ENCODE measurements around the gene FGF22.

FGF22 gene

GRCh38 chr19:609004-609346 lies 30.7 kb upstream of the FGF22 start:
- Histone ChIP-seq H3K27ac (ENCODE audit: low read length) (no peak overlapping the region), H3K27me3 (ENCODE audit: low read depth, low read length) (no peaks in the 10 kb centered on the region), H3K4me1 (ENCODE audit: control insufficient read depth in 1 of 2, insufficient read depth in 2 of 2, low read length in 2 of 2) (peaks cover 0 to 8% of the 10 kb centered on the region in 2 donors), H3K9me3 (ENCODE audit: control insufficient read depth in 1 of 2, low read length in 2 of 2) (no peaks in the 10 kb centered on the region), H3K36me3 (ENCODE audit: control insufficient read depth in 1 of 2, insufficient read depth in 2 of 2, low read length in 2 of 2) (no peaks in the 10 kb centered on the region), H3K4me3 (ENCODE audit: low read depth in 1 of 2, low read length in 2 of 2) (no peak overlapping the region)

- no peak overlapping the region for H3K27ac ChIP-seq (ENCODE audit: low read length)
- H3K4me3 ChIP-seq (ENCODE audit: low read depth in 1 of 2, low read length in 2 of 2), result no peak overlapping the region
- H3K36me3 ChIP-seq (ENCODE audit: control insufficient read depth in 1 of 2, insufficient read depth in 2 of 2, low read length in 2 of 2), result no peaks in the 10 kb centered on the region
- no peaks in the 10 kb centered on the region for H3K9me3 ChIP-seq (ENCODE audit: control insufficient read depth in 1 of 2, low read length in 2 of 2)
- H3K27me3 ChIP-seq (ENCODE audit: low read depth, low read length), result no peaks in the 10 kb centered on the region
- peaks cover 0 to 8% of the 10 kb centered on the region in 2 donors for H3K4me1 ChIP-seq (ENCODE audit: control insufficient read depth in 1 of 2, insufficient read depth in 2 of 2, low read length in 2 of 2)
Observed at GRCh38 chr19:610071-610800, 29.4 kb upstream of the FGF22 start.

GRCh38 chr19:610801-611480 lies 28.7 kb upstream of the FGF22 start:
- Histone ChIP-seq H3K36me3 (ENCODE audit: control insufficient read depth in 1 of 2, insufficient read depth in 2 of 2, low read length in 2 of 2) (no peaks in the 10 kb centered on the region), H3K9me3 (ENCODE audit: control insufficient read depth in 1 of 2, low read length in 2 of 2) (no peaks in the 10 kb centered on the region), H3K4me3 (ENCODE audit: low read depth in 1 of 2, low read length in 2 of 2) (no peak overlapping the region), H3K4me1 (ENCODE audit: control insufficient read depth in 1 of 2, insufficient read depth in 2 of 2, low read length in 2 of 2) (peaks cover 0 to 12% of the 10 kb centered on the region in 2 donors), H3K27me3 (ENCODE audit: low read depth, low read length) (no peaks in the 10 kb centered on the region), H3K27ac (ENCODE audit: low read length) (no peak overlapping the region)

- Histone ChIP-seq H3K27ac (ENCODE audit: low read length) (no peak overlapping the region), H3K4me1 (ENCODE audit: control insufficient read depth in 1 of 2, insufficient read depth in 2 of 2, low read length in 2 of 2) (peaks cover 0 to 12% of the 10 kb centered on the region in 2 donors), H3K36me3 (ENCODE audit: control insufficient read depth in 1 of 2, insufficient read depth in 2 of 2, low read length in 2 of 2) (no peaks in the 10 kb centered on the region), H3K9me3 (ENCODE audit: control insufficient read depth in 1 of 2, low read length in 2 of 2) (no peaks in the 10 kb centered on the region), H3K27me3 (ENCODE audit: low read depth, low read length) (no peaks in the 10 kb centered on the region), H3K4me3 (ENCODE audit: low read depth in 1 of 2, low read length in 2 of 2) (no peak overlapping the region)
Observed at GRCh38 chr19:611481-611868, 28.2 kb upstream of the FGF22 start.

- Histone ChIP-seq H3K27me3 (ENCODE audit: low read depth, low read length) (no peaks in the 10 kb centered on the region), H3K27ac (ENCODE audit: low read length) (no peak overlapping the region), H3K4me1 (ENCODE audit: control insufficient read depth in 1 of 2, insufficient read depth in 2 of 2, low read length in 2 of 2) (peaks cover 0 to 15% of the 10 kb centered on the region in 2 donors)
Observed at GRCh38 chr19:612941-613340, 26.7 kb upstream of the FGF22 start.

GRCh38 chr19:613732-614567 lies 25.7 kb upstream of the FGF22 start:
- Histone ChIP-seq H3K4me3 (ENCODE audit: low read depth in 1 of 2, low read length in 2 of 2) (no peak overlapping the region), H3K27me3 (ENCODE audit: low read depth, low read length) (no peaks in the 10 kb centered on the region), H3K4me1 (ENCODE audit: control insufficient read depth in 1 of 2, insufficient read depth in 2 of 2, low read length in 2 of 2) (peaks cover 0 to 15% of the 10 kb centered on the region in 2 donors), H3K27ac (ENCODE audit: low read length) (no peak overlapping the region), H3K9me3 (ENCODE audit: control insufficient read depth in 1 of 2, low read length in 2 of 2) (no peaks in the 10 kb centered on the region), H3K36me3 (ENCODE audit: control insufficient read depth in 1 of 2, insufficient read depth in 2 of 2, low read length in 2 of 2) (peaks cover 0 to 19% of the 10 kb centered on the region in 2 donors)

More at GRCh38 chr19:612941-613340, 26.7 kb upstream of the FGF22 start:
- Histone ChIP-seq H3K9me3 (ENCODE audit: control insufficient read depth in 1 of 2, low read length in 2 of 2) (no peaks in the 10 kb centered on the region), H3K36me3 (ENCODE audit: control insufficient read depth in 1 of 2, insufficient read depth in 2 of 2, low read length in 2 of 2) (peaks cover 0 to 8% of the 10 kb centered on the region in 2 donors), H3K4me3 (ENCODE audit: low read depth in 1 of 2, low read length in 2 of 2) (no peak overlapping the region)

GRCh38 chr19:615619-616018 lies 24.1 kb upstream of the FGF22 start:
- Histone ChIP-seq H3K4me3 (ENCODE audit: low read depth in 1 of 2, low read length in 2 of 2) (no peak overlapping the region), H3K36me3 (ENCODE audit: control insufficient read depth in 1 of 2, insufficient read depth in 2 of 2, low read length in 2 of 2) (peaks cover 0 to 35% of the 10 kb centered on the region in 2 donors), H3K27me3 (ENCODE audit: low read depth, low read length) (no peaks in the 10 kb centered on the region), H3K9me3 (ENCODE audit: control insufficient read depth in 1 of 2, low read length in 2 of 2) (no peaks in the 10 kb centered on the region), H3K27ac (ENCODE audit: low read length) (no peak overlapping the region), H3K4me1 (ENCODE audit: control insufficient read depth in 1 of 2, insufficient read depth in 2 of 2, low read length in 2 of 2) (peaks cover 0 to 14% of the 10 kb centered on the region in 2 donors)

GRCh38 chr19:616062-616700 lies 23.5 kb upstream of the FGF22 start:
- Histone ChIP-seq H3K4me3 (ENCODE audit: low read depth in 1 of 2, low read length in 2 of 2) (no peak overlapping the region), H3K4me1 (ENCODE audit: control insufficient read depth in 1 of 2, insufficient read depth in 2 of 2, low read length in 2 of 2) (peaks cover 0 to 8% of the 10 kb centered on the region in 2 donors), H3K27me3 (ENCODE audit: low read depth, low read length) (no peaks in the 10 kb centered on the region), H3K9me3 (ENCODE audit: control insufficient read depth in 1 of 2, low read length in 2 of 2) (no peaks in the 10 kb centered on the region), H3K27ac (ENCODE audit: low read length) (no peak overlapping the region), H3K36me3 (ENCODE audit: control insufficient read depth in 1 of 2, insufficient read depth in 2 of 2, low read length in 2 of 2) (peaks cover 0 to 35% of the 10 kb centered on the region in 2 donors)

GRCh38 chr19:616747-617526 lies 22.7 kb upstream of the FGF22 start:
- no peaks in the 10 kb centered on the region for H3K9me3 ChIP-seq (ENCODE audit: control insufficient read depth in 1 of 2, low read length in 2 of 2)
- peaks cover 0 to 7% of the 10 kb centered on the region in 2 donors for H3K4me1 ChIP-seq (ENCODE audit: control insufficient read depth in 1 of 2, insufficient read depth in 2 of 2, low read length in 2 of 2)
- H3K27me3 ChIP-seq (ENCODE audit: low read depth, low read length), result no peaks in the 10 kb centered on the region
- peaks cover 0 to 41% of the 10 kb centered on the region in 2 donors for H3K36me3 ChIP-seq (ENCODE audit: control insufficient read depth in 1 of 2, insufficient read depth in 2 of 2, low read length in 2 of 2)
- H3K27ac ChIP-seq (ENCODE audit: low read length), result no peak overlapping the region
- H3K4me3 ChIP-seq (ENCODE audit: low read depth in 1 of 2, low read length in 2 of 2), result no peak overlapping the region

GRCh38 chr19:617551-618246 lies 22.0 kb upstream of the FGF22 start:
- Histone ChIP-seq H3K9me3 (ENCODE audit: control insufficient read depth in 1 of 2, low read length in 2 of 2) (no peaks in the 10 kb centered on the region), H3K27ac (ENCODE audit: low read length) (no peak overlapping the region), H3K36me3 (ENCODE audit: control insufficient read depth in 1 of 2, insufficient read depth in 2 of 2, low read length in 2 of 2) (peaks cover 0 to 48% of the 10 kb centered on the region in 2 donors), H3K27me3 (ENCODE audit: low read depth, low read length) (no peaks in the 10 kb centered on the region), H3K4me1 (ENCODE audit: control insufficient read depth in 1 of 2, insufficient read depth in 2 of 2, low read length in 2 of 2) (peaks cover 0 to 7% of the 10 kb centered on the region in 2 donors), H3K4me3 (ENCODE audit: low read depth in 1 of 2, low read length in 2 of 2) (no peak overlapping the region)
